Mucosa of descending colon (tissue), 3 donors: Measurements from ENCODE around the gene ANKDD1B. TPM values are rescaled to one million over a fixed set of nuclear protein-coding genes. Genes with fewer than 3 reads are reported as not detected.
"Not testable (repeated sequence)": the region's sequence is repeated elsewhere in the genome, so short reads cannot be mapped to it uniquely, and the experiment has no call there.

Experiments
- ATAC-seq: fragments of 200-7000 bp; cut with Tn5 transposase; one replicate; pipeline ENCODE4 v1.9.1; 2020; ENCODE audit warnings: mild to moderate bottlenecking, moderate library complexity
- DNase-seq, 3 donors: peaks; one replicate each; pipeline ENCODE4 v3.0.0-alpha.2; 2020
- H3K36me3 ChIP-seq: fragments of 200-600 bp; one replicate; pipeline ENCODE4 v1.8.0; 2021; ENCODE audit warnings: low read depth, mild to moderate bottlenecking
- H3K4me1 ChIP-seq: fragments of 200-600 bp; one replicate; pipeline ENCODE4 v1.8.0; 2021; ENCODE audit warnings: low read depth, mild to moderate bottlenecking
- H3K4me3 ChIP-seq: fragments of 200-600 bp; one replicate; pipeline ENCODE4 v1.8.0; 2021; ENCODE audit warnings: mild to moderate bottlenecking
- H3K9me3 ChIP-seq: fragments of 200-600 bp; one replicate; pipeline ENCODE4 v1.8.0; 2021; ENCODE audit warnings: mild to moderate bottlenecking
- intact Hi-C, 2 donors: fragments of 100-400 bp; cut with DNase I in 1 of 2; cut with micrococcal nuclease in 1 of 2; formaldehyde crosslinking; loops; one replicate each; pipeline versions ENCODE4 v1.11.0 to v1.11.1; 2022; cut with DNase I, micrococcal nuclease
- total RNA-seq, 3 donors: library from RNA; stranded (reverse); fragmentation: NEBNext Ultra II Directional in 2 of 3; extraction: Animal tissue kit (Norgen Biotek cat#: 25700) in 2 of 3; gene quantifications; one replicate each; pipeline versions ENCODE4 v1.2.1 to v1.2.4, GENCODE V29; 2021 to 2023
- TF ChIP-seq, protein P1 (sequence below): fragments of 200-600 bp; IDR thresholded peaks from one replicate; pipeline ENCODE4 v1.8.0; 2022; ENCODE audit warnings: antibody characterized with exemption, mild to moderate bottlenecking
- donor health status: DM: no; HTN: no; CAD: no; lungs with moderate emphysema.
- donor health status: DM: no; HTN: no; CAD: no.
- donor health status: DM: no; HTN: yes; CAD: no.

ANKDD1B gene
- total RNA-seq, 3 donors from 2014 or later = 4.0 to 9.2 (median 8.0) TPM

DNA sequence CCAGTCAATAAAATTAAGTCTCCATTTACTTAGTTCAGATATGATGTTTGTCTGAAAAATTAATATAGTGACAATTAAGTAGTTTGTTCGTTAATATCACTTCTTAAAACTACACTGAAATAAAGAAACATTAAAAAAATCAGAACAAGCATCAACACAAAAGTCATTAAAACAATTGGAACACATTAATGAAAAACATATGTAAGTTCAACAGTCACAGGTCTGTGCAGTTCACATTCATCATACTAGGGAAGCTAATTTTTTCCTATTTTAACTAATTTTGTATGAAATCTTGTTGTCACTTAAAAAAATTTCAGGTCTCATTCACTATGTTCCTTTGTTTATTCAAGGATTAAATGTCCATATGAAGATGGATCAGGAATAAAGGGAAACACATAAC, 83.5 kb downstream of the ANKDD1B start:
- DNase-seq = no peak
- Histone ChIP-seq H3K36me3 (no peaks in the 10 kb centered on the region), H3K4me3 (no peak overlapping the region), H3K4me1 (no peaks in the 10 kb centered on the region), H3K9me3 (no peaks in the 10 kb centered on the region)
- intact Hi-C loops = no loop called here
- TF ChIP-seq, protein P1, sequence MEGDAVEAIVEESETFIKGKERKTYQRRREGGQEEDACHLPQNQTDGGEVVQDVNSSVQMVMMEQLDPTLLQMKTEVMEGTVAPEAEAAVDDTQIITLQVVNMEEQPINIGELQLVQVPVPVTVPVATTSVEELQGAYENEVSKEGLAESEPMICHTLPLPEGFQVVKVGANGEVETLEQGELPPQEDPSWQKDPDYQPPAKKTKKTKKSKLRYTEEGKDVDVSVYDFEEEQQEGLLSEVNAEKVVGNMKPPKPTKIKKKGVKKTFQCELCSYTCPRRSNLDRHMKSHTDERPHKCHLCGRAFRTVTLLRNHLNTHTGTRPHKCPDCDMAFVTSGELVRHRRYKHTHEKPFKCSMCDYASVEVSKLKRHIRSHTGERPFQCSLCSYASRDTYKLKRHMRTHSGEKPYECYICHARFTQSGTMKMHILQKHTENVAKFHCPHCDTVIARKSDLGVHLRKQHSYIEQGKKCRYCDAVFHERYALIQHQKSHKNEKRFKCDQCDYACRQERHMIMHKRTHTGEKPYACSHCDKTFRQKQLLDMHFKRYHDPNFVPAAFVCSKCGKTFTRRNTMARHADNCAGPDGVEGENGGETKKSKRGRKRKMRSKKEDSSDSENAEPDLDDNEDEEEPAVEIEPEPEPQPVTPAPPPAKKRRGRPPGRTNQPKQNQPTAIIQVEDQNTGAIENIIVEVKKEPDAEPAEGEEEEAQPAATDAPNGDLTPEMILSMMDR = no peak
- no peak for ATAC-seq

DNA sequence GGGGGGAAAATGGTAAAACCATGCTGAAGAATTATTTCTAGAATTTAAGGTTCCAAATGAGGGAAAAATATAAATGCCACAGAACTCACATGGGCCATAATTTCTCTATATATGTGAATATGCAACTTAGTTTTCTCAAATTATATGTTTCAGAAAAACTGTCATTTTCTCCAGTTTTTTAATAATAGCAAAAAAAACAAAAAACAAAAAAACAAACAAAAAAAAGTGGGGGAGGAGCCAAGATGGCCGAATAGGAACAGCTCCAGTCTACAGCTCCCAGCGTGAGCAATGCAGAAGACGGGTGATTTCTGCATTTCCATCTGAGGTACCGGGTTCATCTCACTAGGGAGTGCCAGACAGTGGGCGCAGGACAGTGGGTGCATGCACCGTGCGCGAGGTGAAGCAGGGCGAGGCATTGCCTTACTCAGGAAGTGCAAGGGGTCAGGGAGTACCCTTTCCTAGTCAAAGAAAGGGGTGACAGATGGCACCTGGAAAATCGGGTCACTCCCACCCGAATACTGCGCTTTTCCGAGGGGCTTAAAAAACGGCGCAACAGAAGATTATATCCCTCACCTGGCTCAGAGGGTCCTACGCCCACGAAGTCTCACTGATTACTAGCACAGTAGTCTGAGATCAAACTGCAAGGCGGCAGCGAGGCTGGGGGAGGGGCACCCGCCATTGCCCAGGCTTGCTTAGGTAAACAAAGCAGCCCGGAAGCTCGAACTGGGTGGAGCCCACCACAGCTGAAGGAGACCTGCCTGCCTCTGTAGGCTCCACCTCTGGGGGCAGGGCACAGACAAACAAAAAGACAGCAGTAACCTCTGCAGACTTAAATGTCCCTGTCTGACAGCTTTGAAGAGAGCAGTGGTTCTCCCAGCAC, 84.5 kb downstream of the ANKDD1B start:
- H3K4me1 ChIP-seq, H3K4me3 ChIP-seq, intact Hi-C loops, H3K9me3 ChIP-seq, DNase-seq, H3K36me3 ChIP-seq, ATAC-seq: not testable (repeated sequence)

DNA sequence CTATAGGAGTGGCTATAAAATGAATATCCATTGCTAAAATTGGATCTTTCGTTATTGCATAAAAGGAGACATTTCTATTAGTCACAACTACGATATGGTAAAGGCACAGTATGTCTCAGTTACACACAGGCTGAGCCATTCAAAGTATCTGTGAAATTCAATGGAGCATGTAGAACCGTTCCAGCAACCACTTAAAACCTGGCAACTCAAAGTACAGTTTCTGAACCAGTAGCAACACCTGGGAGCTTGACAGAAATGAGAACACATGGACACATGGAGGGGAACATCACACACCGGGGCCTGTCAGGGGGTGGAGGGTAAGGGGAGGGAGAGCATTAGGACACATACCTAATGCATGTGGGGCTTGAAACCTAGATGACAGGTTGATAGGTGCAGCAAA, 90.6 kb downstream of the ANKDD1B start:
- H3K4me3 ChIP-seq = no peak overlapping the region
- no peaks in the 10 kb centered on the region for H3K9me3 ChIP-seq
- no peaks in the 10 kb centered on the region for H3K4me1 ChIP-seq
- no peak for ATAC-seq
- no peak for DNase-seq
- TF ChIP-seq, protein P1 = no peak
- H3K36me3 ChIP-seq = no peaks in the 10 kb centered on the region
- intact Hi-C loops = no loop called here

DNA sequence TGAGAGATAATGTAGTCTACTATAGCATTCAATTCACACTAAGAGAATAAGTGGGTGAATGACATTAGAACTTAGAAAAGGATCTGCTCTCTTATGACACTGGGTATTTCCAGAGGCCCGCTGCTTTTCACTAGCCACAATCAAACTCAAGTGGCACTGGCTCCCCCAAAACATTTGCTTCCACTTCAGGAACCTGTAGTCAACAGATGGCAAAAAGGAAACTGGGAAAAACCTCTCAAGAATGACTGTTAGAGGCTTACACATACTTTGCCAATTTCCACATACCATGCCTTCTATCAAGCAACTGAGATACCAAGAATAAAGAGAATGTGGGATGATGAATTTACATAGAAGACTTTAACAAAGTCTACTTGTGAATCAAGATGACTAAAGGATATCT, 94.8 kb downstream of the ANKDD1B start:
- Histone ChIP-seq H3K4me3 (no peak overlapping the region), H3K9me3 (no peaks in the 10 kb centered on the region), H3K4me1 (no peaks in the 10 kb centered on the region), H3K36me3 (no peaks in the 10 kb centered on the region)
- ATAC-seq (no peak), DNase-seq (no peak)
- intact Hi-C loops = no loop called here
- TF ChIP-seq, protein P1 = no peak

DNA sequence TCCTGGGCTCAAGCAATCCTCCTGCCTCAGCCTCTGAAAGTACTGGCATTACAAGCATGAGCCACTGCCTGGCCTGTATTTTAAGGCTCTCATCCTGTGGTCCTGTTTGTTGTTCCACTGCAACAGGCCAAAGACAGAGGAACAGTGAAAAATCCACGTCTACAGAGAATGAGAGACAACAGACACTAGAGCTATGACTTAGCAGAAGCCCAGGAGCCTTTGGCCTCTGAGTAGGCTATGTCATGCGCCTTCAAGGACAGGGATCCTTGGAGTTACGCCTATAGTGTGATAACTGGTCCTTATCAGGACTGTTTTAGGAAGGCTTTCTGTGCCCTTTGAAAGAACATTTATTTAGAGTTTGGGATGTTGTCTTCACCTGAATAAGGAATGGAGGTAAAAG, 95.5 kb downstream of the ANKDD1B start:
- TF ChIP-seq, protein P1 = no peak
- H3K36me3 ChIP-seq = no peaks in the 10 kb centered on the region
- no peaks in the 10 kb centered on the region for H3K4me1 ChIP-seq
- DNase-seq = no peak
- intact Hi-C loops = no loop called here
- ATAC-seq = no peak
- H3K4me3 ChIP-seq = no peak overlapping the region
- no peaks in the 10 kb centered on the region for H3K9me3 ChIP-seq

DNA sequence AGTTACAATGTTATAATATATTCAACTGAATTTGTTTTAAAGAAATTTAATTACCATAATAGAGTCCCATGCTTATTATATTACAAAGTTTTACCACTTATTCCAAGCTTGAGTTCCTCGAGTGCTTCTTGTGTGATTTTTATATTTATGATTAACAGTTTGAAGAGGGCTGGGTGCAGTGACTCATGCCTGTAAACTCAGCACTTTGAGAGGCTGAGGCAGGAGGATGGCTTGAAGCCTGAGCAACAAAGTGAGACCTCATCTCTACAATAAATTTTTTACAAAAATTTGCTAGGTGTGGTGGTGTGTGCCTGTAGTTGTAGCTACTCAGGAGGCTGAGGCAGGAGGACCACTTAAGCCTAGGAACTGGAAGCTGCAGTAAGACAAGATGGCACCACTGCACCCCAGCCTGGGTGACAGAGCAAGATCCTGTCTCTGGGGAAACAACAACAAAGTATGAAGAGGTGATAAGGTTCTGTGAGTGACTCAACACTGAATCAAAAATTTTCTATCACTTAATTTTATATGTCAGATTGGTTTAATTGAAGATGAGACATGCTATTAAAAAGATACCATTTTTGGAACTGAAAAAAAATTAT, 96.8 kb downstream of the ANKDD1B start:
- Histone ChIP-seq H3K9me3 (no peaks in the 10 kb centered on the region), H3K4me3 (no peak overlapping the region), H3K36me3 (no peaks in the 10 kb centered on the region), H3K4me1 (no peaks in the 10 kb centered on the region)
- intact Hi-C loops = no loop called here
- TF ChIP-seq, protein P1 = no peak
- ATAC-seq (peak; percentile 70), DNase-seq (no peak)
